NCI-H1436 treated with DMSO at 0.1 percent for 48 hours (cell line): ENCODE results near the gene SRGAP3.

Experiments used
- DNase-seq: peaks from one replicate; lab custom pipeline; 2025; lab: John Stamatoyannopoulos, UW

SRGAP3 gene

GRCh38 chr3:9080163-9080562, 169.3 kb downstream of the SRGAP3 start:
- DNase-seq, result no peak

GRCh38 chr3:9079676-9080075, 169.8 kb downstream of the SRGAP3 start:
- no peak for DNase-seq

- no peak for DNase-seq
These were observed 170.7 kb downstream of the SRGAP3 start for GRCh38 chr3:9078561-9079240.

GRCh38 chr3:9077029-9077428, 172.4 kb downstream of the SRGAP3 start:
- DNase-seq, result no peak

GRCh38 chr3:9075762-9076161, 173.7 kb downstream of the SRGAP3 start:
- DNase-seq, result no peak

GRCh38 chr3:9074079-9074478, 175.4 kb downstream of the SRGAP3 start:
- no peak for DNase-seq

- DNase-seq, result no peak
These were observed 176.8 kb downstream of the SRGAP3 start for GRCh38 chr3:9072667-9073009.

GRCh38 chr3:9071936-9072666, 177.3 kb downstream of the SRGAP3 start:
- DNase-seq, result no peak

- no peak for DNase-seq
These were observed 178.5 kb downstream of the SRGAP3 start for GRCh38 chr3:9070961-9071360.

GRCh38 chr3:9069971-9070370, 179.5 kb downstream of the SRGAP3 start:
- DNase-seq, result no peak

- DNase-seq, result no peak
These were observed 181.4 kb downstream of the SRGAP3 start for GRCh38 chr3:9068051-9068450.

- no peak for DNase-seq
These were observed 182.0 kb downstream of the SRGAP3 start for GRCh38 chr3:9067352-9067975.

GRCh38 chr3:9066775-9067174, 182.7 kb downstream of the SRGAP3 start:
- DNase-seq, result no peak

GRCh38 chr3:9066141-9066540, 183.3 kb downstream of the SRGAP3 start:
- no peak for DNase-seq

GRCh38 chr3:9064850-9065249, 184.6 kb downstream of the SRGAP3 start:
- DNase-seq, result no peak

- no peak for DNase-seq
These were observed 185.2 kb downstream of the SRGAP3 start for GRCh38 chr3:9064251-9064650.

- DNase-seq, result no peak
These were observed 186.9 kb downstream of the SRGAP3 start for GRCh38 chr3:9062570-9062969.

GRCh38 chr3:9061634-9062033, 187.8 kb downstream of the SRGAP3 start:
- DNase-seq, result no peak

- DNase-seq, result no peak
These were observed 189.7 kb downstream of the SRGAP3 start for GRCh38 chr3:9059489-9060400.

- no peak for DNase-seq
These were observed 192.9 kb downstream of the SRGAP3 start for GRCh38 chr3:9056581-9056980.

- DNase-seq, result no peak
These were observed 201.7 kb downstream of the SRGAP3 start for GRCh38 chr3:9047452-9048346.
